HepG2 (cell line): ENCODE results near the gene CPXCR1. TPM values are rescaled to one million over a fixed set of nuclear protein-coding genes. Genes with fewer than 3 reads are reported as not detected.

Experiments
- ATAC-seq: fragments of 200-7000 bp; cut with Tn5 transposase; 3 replicates; pipeline ENCODE4 v1.9.1; 2020; ENCODE audit warnings: mild to moderate bottlenecking, moderate library complexity
- BruUV-seq: library from RNA; stranded (reverse); fragments of 400-500 nt; replicated peaks from 2 replicates; lab custom pipeline; 2021; lab: Mats Ljungman, UMichigan
- CTCF ChIA-PET: fragments of 300-600 bp; formaldehyde crosslinking; extraction: SDS; loops from one replicate; lab custom pipeline; 2021; ENCODE audit warnings: low total read pairs, inconsistent platforms, low intra/inter-chr PET ratio; lab: Yijun Ruan, JAX
- POLR2A ChIA-PET: fragments of 350-600 bp; sonication (Branson Sonifier 250); formaldehyde crosslinking; loops from one replicate; lab custom pipeline; 2020; ENCODE audit warnings: antibody characterized with exemption, inconsistent platforms; lab: Yijun Ruan, JAX
- DNase-seq: peaks from one replicate; pipeline ENCODE4 v3.0.0-alpha.2; 2015; ENCODE audit warnings: low spot score
- FAIRE-seq: peaks from 3 replicates; lab custom pipeline; 2011; peaks lifted over from hg19 to GRCh38; lab: Jason Lieb, UNC
- H2AFZ ChIP-seq: one replicate; pipeline ENCODE4 v1.6.1; 2011; ENCODE audit warnings: low read length, inconsistent platforms
- H3K27ac ChIP-seq: fragments of 300-600 bp; 3 replicates; pipeline ENCODE4 v1.8.0; 2011; ENCODE audit warnings: mixed run types, mild to moderate bottlenecking, mixed read lengths, low read length, inconsistent platforms; ENCODE audit not compliant: insufficient read depth; ENCODE audit errors: extremely low read length
- H3K27me3 ChIP-seq, 2 experiments: fragments of 200-600 bp in 1 of 2; 2 replicates in 1 of 2; 3 replicates in 1 of 2; pipeline versions ENCODE4 v1.6.0 to v1.8.0; 2011; ENCODE audit warnings: low read length in 2 of 2, mild to moderate bottlenecking in 2 of 2, moderate library complexity in 2 of 2, inconsistent platforms in 1 of 2; ENCODE audit not compliant: insufficient read depth in 2 of 2, control insufficient read depth in 1 of 2
- H3K36me3 ChIP-seq, 2 experiments: fragments of 200-600 bp in 1 of 2; replicated peaks in 1 of 2; 2 replicates in 1 of 2; 3 replicates in 1 of 2; pipeline versions ENCODE4 v1.5.1 to v1.8.0; 2011; ENCODE audit warnings: low read length in 2 of 2, inconsistent platforms in 1 of 2; ENCODE audit not compliant: insufficient read depth in 2 of 2, control insufficient read depth in 1 of 2
- H3K4me1 ChIP-seq: 2 replicates; pipeline ENCODE4 v1.5.1; 2012; ENCODE audit warnings: low read length, inconsistent platforms; ENCODE audit not compliant: insufficient read depth
- H3K4me2 ChIP-seq: 2 replicates; pipeline ENCODE4 v1.6.0; 2011; ENCODE audit warnings: low read depth, low read length, inconsistent platforms
- H3K4me3 ChIP-seq, 3 experiments: fragments of 200-600 bp in 1 of 3; sonication (generic), shearing (Covaris generic) in 1 of 3; replicated peaks in 1 of 3; 2 replicates each; pipeline ENCODE4 v1.5.1; 2011 to 2016; ENCODE audit warnings: low read length in 3 of 3, inconsistent platforms in 2 of 3, low read depth in 2 of 3, mild to moderate bottlenecking in 2 of 3, control low read depth in 1 of 3, mixed read lengths in 1 of 3; ENCODE audit not compliant: insufficient read depth in 1 of 3
- H3K79me2 ChIP-seq: one replicate; pipeline ENCODE4 v1.6.1; 2011; ENCODE audit warnings: low read length, inconsistent platforms; ENCODE audit not compliant: insufficient read depth
- H3K9ac ChIP-seq: 2 replicates; pipeline ENCODE4 v1.6.0; 2011; ENCODE audit warnings: mild to moderate bottlenecking, low read depth, low read length, inconsistent platforms; ENCODE audit not compliant: insufficient read depth
- H3K9me3 ChIP-seq: 2 replicates; pipeline ENCODE4 v1.5.1; 2012; ENCODE audit warnings: mild to moderate bottlenecking, low read length
- H4K20me1 ChIP-seq: 2 replicates; pipeline ENCODE4 v1.6.0; 2011; ENCODE audit warnings: inconsistent platforms, mild to moderate bottlenecking, low read length, moderate library complexity; ENCODE audit not compliant: insufficient read depth
- ASH2L ChIP-seq: fragments of 300-600, 200-600 bp; sonication (generic); IDR thresholded peaks from 2 replicates; pipeline ENCODE4 v1.7.0; 2017; ENCODE audit warnings: low read depth, mild to moderate bottlenecking, moderate library complexity, mixed read lengths, low read length; ENCODE audit not compliant: insufficient read length
- GTF3A ChIP-seq: sonication (generic); formaldehyde crosslinking; conservative IDR thresholded peaks from 2 replicates; pipeline ENCODE4 v1.4.0; 2020; ENCODE audit warnings: mild to moderate bottlenecking, missing genetic modification reagents
- TBX2 ChIP-seq: sonication (generic); formaldehyde crosslinking; IDR thresholded peaks from 2 replicates; pipeline ENCODE4 v1.5.0; 2020; ENCODE audit warnings: missing genetic modification reagents, mild to moderate bottlenecking, borderline replicate concordance
- ZKSCAN8 ChIP-seq: IDR thresholded peaks from 2 replicates; pipeline ENCODE4 v1.6.1; 2016; ENCODE audit warnings: borderline replicate concordance, missing genetic modification reagents, missing compliant biosample characterization
- ZNF264 ChIP-seq: sonication (generic); formaldehyde crosslinking; IDR thresholded peaks from 2 replicates; pipeline ENCODE4 v1.4.0; 2020; ENCODE audit warnings: missing genetic modification reagents
- ZNF503 ChIP-seq: sonication (generic); formaldehyde crosslinking; IDR thresholded peaks from 2 replicates; pipeline ENCODE4 v1.4.0; 2020; ENCODE audit warnings: missing genetic modification reagents
- ZNF616 ChIP-seq: sonication (generic); formaldehyde crosslinking; IDR thresholded peaks from 2 replicates; pipeline ENCODE4 v1.5.0; 2020; ENCODE audit warnings: low read depth, mild to moderate bottlenecking, missing genetic modification reagents
- WGBS: methylation state at CpG from one replicate; pipeline ENCODE4 v1.1.6; 2017; ENCODE audit warnings: low lambda C conversion rate; 5-methylcytosine and 5-hydroxymethylcytosine counted together
- in situ Hi-C: cut with HindIII; loops from 2 replicates; pipeline ENCODE4 v1.10.0; 2017; ENCODE audit warnings: low pct_unique_long_range_greater_than_20kb; ENCODE audit not compliant: extremely low pct_ligation_motif_present
- intact Hi-C: fragments of 100-400 bp; cut with micrococcal nuclease; formaldehyde crosslinking; loops from one replicate; pipeline ENCODE4 v1.10.0; 2022; ENCODE audit not compliant: unreplicated experiment
- polyA plus RNA-seq, 8 experiments: library from polyadenylated mRNA; depleted of rRNA in 3 of 8; stranded (reverse) in 7 of 8; unstranded in 1 of 8; fragments of >200 nt; fragmentation: Illumina TruSeq in 4 of 8; extraction: Trizol in 4 of 8; gene quantifications; 2 replicates each; pipeline versions ENCODE4 v1.2.1 to v1.2.3, GENCODE V29; 2011 to 2016; ENCODE audit warnings: low read depth in 4 of 8, missing spikeins in 1 of 8, mixed read lengths in 1 of 8; ENCODE audit not compliant: insufficient read depth in 1 of 8
- total RNA-seq, 5 experiments: library from RNA; depleted of rRNA; stranded (reverse); fragments of >200 nt; fragmentation: Illumina TruSeq; extraction: Trizol; gene quantifications; 2 replicates each; pipeline ENCODE4 v1.2.3, GENCODE V29; 2016; ENCODE audit warnings: low read depth in 1 of 5

Gene CPXCR1
- total and polyA plus RNA-seq, 2 of the 13 experiments (the other 11 are each of a cell fraction or from before 2014, with no cell fraction given) = not detected

- DNase-seq (no peak), ATAC-seq (no peak), FAIRE-seq (no peak)
- POLR2A ChIA-PET = no interaction called here
- WGBS = 0% methylated on average over 1 of the region's 4 CpGs
- intact Hi-C loops = no loop called here
- Histone ChIP-seq H3K9me3 (no peaks in the 10 kb centered on the region), H3K27ac (no peak overlapping the region), H3K4me2 (no peak overlapping the region), H3K4me1 (no peaks in the 10 kb centered on the region), H3K4me3 (no peak overlapping the region), H3K27me3 (no peaks in the 10 kb centered on the region), H3K9ac (no peak overlapping the region), H4K20me1 (no peaks in the 10 kb centered on the region), H2AFZ (no peak overlapping the region), H3K79me2 (no peaks in the 10 kb centered on the region), H3K36me3 (no peaks in the 10 kb centered on the region)
- CTCF ChIA-PET = no interaction called here
- BruUV-seq = no TSS peak
- in situ Hi-C loops = no loop called here
- TF ChIP-seq ZNF264 (CRISPR knock-in tag) = no peak
- TF ChIP-seq GTF3A = no peak
- no peak for TF ChIP-seq ASH2L
- no peak for TF ChIP-seq ZNF616 (CRISPR knock-in tag)
- no peak for TF ChIP-seq ZKSCAN8 (CRISPR knock-in tag)
- no peak for TF ChIP-seq TBX2
- TF ChIP-seq ZNF503 = no peak
Measured at GRCh38 chrX:88789825-88790224, 42.8 kb downstream of the CPXCR1 start.
